NT2/D1 (cell line): ENCODE measurements around the gene RIPK1.
A peak's percentile ranks its signal among the peaks of the same experiment; 100 is the strongest.
"Not testable (repeated sequence)": the region's sequence is repeated elsewhere in the genome, so short reads cannot be mapped to it uniquely, and the experiment has no call there.

Source experiments
- DNase-seq: peaks from one replicate; pipeline ENCODE4 v3.0.0-alpha.2; 2011; ENCODE audit warnings: low read depth, low spot score
- H3K27me3 ChIP-seq: 2 replicates; pipeline ENCODE4 v1.6.0; 2011; ENCODE audit warnings: mild to moderate bottlenecking; ENCODE audit not compliant: insufficient read length, insufficient read depth
- H3K36me3 ChIP-seq: 2 replicates; pipeline ENCODE4 v1.6.1; 2011; ENCODE audit warnings: mild to moderate bottlenecking, low read length, mixed read lengths; ENCODE audit not compliant: insufficient read depth, insufficient read length
- H3K4me1 ChIP-seq: 2 replicates; pipeline ENCODE4 v1.5.1; 2011; ENCODE audit not compliant: insufficient read depth, insufficient read length
- H3K4me3 ChIP-seq: 2 replicates; pipeline ENCODE4 v1.5.1; 2011; ENCODE audit warnings: low read depth; ENCODE audit not compliant: insufficient read length
- H3K9ac ChIP-seq: 2 replicates; pipeline ENCODE4 v1.6.0; 2011; ENCODE audit warnings: low read depth; ENCODE audit not compliant: insufficient read length
- H3K9me3 ChIP-seq: 2 replicates; pipeline ENCODE4 v1.5.1; 2011; ENCODE audit warnings: mild to moderate bottlenecking, low read length; ENCODE audit not compliant: insufficient read depth
- SUZ12 ChIP-seq: IDR thresholded peaks from 2 replicates; pipeline ENCODE4 v1.6.1; 2011; ENCODE audit not compliant: insufficient read length, insufficient read depth; ENCODE audit errors: extremely low read depth
- YY1 ChIP-seq: IDR thresholded peaks from 2 replicates; pipeline ENCODE4 v1.6.1; 2011; ENCODE audit not compliant: insufficient read length, insufficient read depth
- ZNF274 ChIP-seq: IDR thresholded peaks from 2 replicates; pipeline ENCODE4 v1.6.1; 2011; ENCODE audit warnings: mild to moderate bottlenecking, low read depth, low read length

RIPK1 gene

GRCh38 chr6:3152689-3153088 lies 84.4 kb downstream of the RIPK1 start:
- no peak overlapping the region for H3K4me3 ChIP-seq
- H3K4me1 ChIP-seq = no peaks in the 10 kb centered on the region
- TF ChIP-seq ZNF274 = no peak
- no peak overlapping the region for H3K9ac ChIP-seq
- H3K36me3 ChIP-seq = peaks cover 42% of the 10 kb centered on the region
- H3K9me3 ChIP-seq = no peaks in the 10 kb centered on the region
- H3K27me3 ChIP-seq = no peaks in the 10 kb centered on the region
- DNase-seq = no peak

DNA sequence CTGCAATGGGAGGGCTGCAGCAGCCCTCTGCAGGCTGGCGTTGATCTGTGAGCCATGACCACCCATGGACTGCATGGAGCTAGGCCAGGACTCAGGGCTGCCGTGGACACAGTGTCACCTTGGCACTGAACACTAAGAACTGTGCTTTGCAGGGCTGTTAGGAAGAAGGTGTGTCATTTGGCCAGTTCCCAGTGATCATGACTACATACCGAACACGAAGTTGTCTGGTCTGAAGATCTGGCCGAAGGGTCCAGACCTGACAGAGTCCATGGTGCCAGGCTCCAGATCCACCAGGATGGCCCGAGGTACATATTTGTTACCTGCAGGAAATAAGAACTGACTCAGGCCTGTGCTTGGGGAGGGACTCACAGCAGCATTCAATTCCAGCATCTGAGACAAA lies 87.1 kb downstream of the RIPK1 start:
- Histone ChIP-seq H3K4me3 (peak overlapping the region; percentile 21), H3K36me3 (peaks cover 31% of the 10 kb centered on the region), H3K9ac (peak overlapping the region; percentile 61)
- H3K27me3 ChIP-seq, H3K4me1 ChIP-seq, H3K9me3 ChIP-seq, DNase-seq: not testable (repeated sequence)

- Histone ChIP-seq H3K36me3 (peaks cover 31% of the 10 kb centered on the region), H3K4me3 (peak overlapping the region; percentile 83), H3K9ac (peak overlapping the region; percentile 73)
- DNase-seq, H3K4me1 ChIP-seq, H3K9me3 ChIP-seq, H3K27me3 ChIP-seq: not testable (repeated sequence)
Observed at GRCh38 chr6:3156184-3157130, 88.2 kb downstream of the RIPK1 start.

- Histone ChIP-seq H3K4me1 (no peaks in the 10 kb centered on the region), H3K27me3 (no peaks in the 10 kb centered on the region), H3K9ac (peak within 1 kb of the TSS; percentile 80), H3K4me3 (peak within 1 kb of the TSS; percentile 83), H3K36me3 (peaks cover 34% of the 10 kb centered on the region), H3K9me3 (no peaks in the 10 kb centered on the region)
- peak; percentile 40 for DNase-seq
- TF ChIP-seq ZNF274 (no peak), SUZ12 (no peak), YY1 (no peak)
Observed at GRCh38 chr6:3157131-3157933, 89.0 kb downstream of the RIPK1 start, which contains the start of gene TUBB2A. TUBB2A (minus strand) TSS chr6:3157544; CDS start chr6:3157463, 81 bp downstream.

- TF ChIP-seq SUZ12 (no peak), ZNF274 (no peak), YY1 (no peak)
- H3K36me3 ChIP-seq = peaks cover 13% of the 10 kb centered on the region
- H3K9ac ChIP-seq = peak overlapping the region; percentile 72
- no peak for DNase-seq
- H3K27me3 ChIP-seq = no peaks in the 10 kb centered on the region
- peak overlapping the region; percentile 0 for H3K4me3 ChIP-seq
- H3K4me1 ChIP-seq = no peaks in the 10 kb centered on the region
- H3K9me3 ChIP-seq = peaks cover 9% of the 10 kb centered on the region; the same call in 1 of the 2 replicates
Observed at GRCh38 chr6:3159805-3160781, 91.8 kb downstream of the RIPK1 start.

GRCh38 chr6:3162067-3162497 lies 93.8 kb downstream of the RIPK1 start:
- peaks cover 3% of the 10 kb centered on the region for H3K36me3 ChIP-seq
- H3K9me3 ChIP-seq = peaks cover 10% of the 10 kb centered on the region; the same call in 1 of the 2 replicates
- H3K27me3 ChIP-seq = no peaks in the 10 kb centered on the region
- TF ChIP-seq SUZ12 (no peak), ZNF274 (no peak)
- DNase-seq = no peak
- peak overlapping the region; percentile 88 for H3K4me3 ChIP-seq
- peak overlapping the region; percentile 99 for H3K9ac ChIP-seq
- H3K4me1 ChIP-seq = peaks cover 4% of the 10 kb centered on the region
